ENCODE results near the gene MBD4.

DNA sequence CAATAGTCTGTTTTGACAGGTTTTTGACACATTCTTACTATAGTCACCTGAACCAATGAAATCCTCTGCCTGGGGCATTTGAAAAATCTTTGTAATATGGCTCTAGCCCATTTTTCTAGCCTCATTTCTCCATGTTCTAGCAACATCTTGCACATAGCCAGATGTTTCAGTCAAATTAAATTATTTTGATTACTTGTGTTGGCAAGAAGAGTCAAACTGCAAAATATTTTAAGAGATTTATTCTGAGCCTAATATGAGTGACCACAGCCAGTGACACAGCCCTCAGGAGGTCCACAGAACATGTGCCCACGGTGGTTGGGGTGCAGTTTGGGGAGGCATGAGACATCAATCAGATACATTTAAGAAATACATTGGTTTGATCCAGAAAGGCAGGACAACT, 7.2 kb upstream of the MBD4 start:
- TF ChIP-seq, protein P1, sequence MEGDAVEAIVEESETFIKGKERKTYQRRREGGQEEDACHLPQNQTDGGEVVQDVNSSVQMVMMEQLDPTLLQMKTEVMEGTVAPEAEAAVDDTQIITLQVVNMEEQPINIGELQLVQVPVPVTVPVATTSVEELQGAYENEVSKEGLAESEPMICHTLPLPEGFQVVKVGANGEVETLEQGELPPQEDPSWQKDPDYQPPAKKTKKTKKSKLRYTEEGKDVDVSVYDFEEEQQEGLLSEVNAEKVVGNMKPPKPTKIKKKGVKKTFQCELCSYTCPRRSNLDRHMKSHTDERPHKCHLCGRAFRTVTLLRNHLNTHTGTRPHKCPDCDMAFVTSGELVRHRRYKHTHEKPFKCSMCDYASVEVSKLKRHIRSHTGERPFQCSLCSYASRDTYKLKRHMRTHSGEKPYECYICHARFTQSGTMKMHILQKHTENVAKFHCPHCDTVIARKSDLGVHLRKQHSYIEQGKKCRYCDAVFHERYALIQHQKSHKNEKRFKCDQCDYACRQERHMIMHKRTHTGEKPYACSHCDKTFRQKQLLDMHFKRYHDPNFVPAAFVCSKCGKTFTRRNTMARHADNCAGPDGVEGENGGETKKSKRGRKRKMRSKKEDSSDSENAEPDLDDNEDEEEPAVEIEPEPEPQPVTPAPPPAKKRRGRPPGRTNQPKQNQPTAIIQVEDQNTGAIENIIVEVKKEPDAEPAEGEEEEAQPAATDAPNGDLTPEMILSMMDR (IDR thresholded peaks at IDR 0.05), result no peak
- TF ChIP-seq POLR2A (IDR thresholded peaks at IDR 0.05), result no peak

Measured in thyroid gland (tissue), 4 donors.